HepG2 (cell line): ENCODE measurements around the gene CTDSP2. TPM values are rescaled to one million over a fixed set of nuclear protein-coding genes. Genes with fewer than 3 reads are reported as not detected.
A peak's percentile ranks its signal among the peaks of the same experiment; 100 is the strongest.

Source experiments
- AKAP8 ChIP-seq: sonication (generic); formaldehyde crosslinking; IDR thresholded peaks from 2 replicates; pipeline ENCODE4 v1.5.1; 2020; ENCODE audit warnings: mild to moderate bottlenecking, missing genetic modification reagents
- DDIT3 ChIP-seq: sonication (generic); formaldehyde crosslinking; IDR thresholded peaks from 2 replicates; pipeline ENCODE4 v1.4.0; 2020; ENCODE audit warnings: mild to moderate bottlenecking, missing genetic modification reagents
- FOXK1 ChIP-seq: sonication (generic); formaldehyde crosslinking; IDR thresholded peaks from 2 replicates; pipeline ENCODE4 v1.4.0; 2020; ENCODE audit warnings: low read depth, missing genetic modification reagents, borderline replicate concordance
- HMG20B ChIP-seq: conservative IDR thresholded peaks from 2 replicates; pipeline ENCODE4 v1.6.1; 2016; ENCODE audit warnings: missing genetic modification reagents, missing compliant biosample characterization
- LBX2 ChIP-seq: sonication (generic); formaldehyde crosslinking; IDR thresholded peaks from 2 replicates; pipeline ENCODE4 v1.5.0; 2020; ENCODE audit warnings: missing genetic modification reagents, mild to moderate bottlenecking, borderline replicate concordance
- MLXIP ChIP-seq: sonication (generic); formaldehyde crosslinking; IDR thresholded peaks from 2 replicates; pipeline ENCODE4 v1.9.0; 2021; ENCODE audit warnings: missing genetic modification reagents, borderline replicate concordance
- SNAPC2 ChIP-seq: sonication (generic); formaldehyde crosslinking; IDR thresholded peaks from 2 replicates; pipeline ENCODE4 v1.8.1; 2022; ENCODE audit warnings: mild to moderate bottlenecking, missing genetic modification reagents
- SOX6 ChIP-seq, 2 experiments: fragments of 450-650 bp in 1 of 2; sonication (generic) in 1 of 2; formaldehyde crosslinking in 1 of 2; IDR thresholded peaks; 2 replicates each; pipeline versions ENCODE4 v1.4.0 to v1.6.1; 2017 to 2020; ENCODE audit warnings: antibody characterized with exemption in 1 of 2, mild to moderate bottlenecking in 1 of 2, missing genetic modification reagents in 1 of 2
- STAG1 ChIP-seq: sonication (generic); formaldehyde crosslinking; IDR thresholded peaks from 2 replicates; pipeline ENCODE4 v1.4.0; 2020; ENCODE audit warnings: missing genetic modification reagents
- TMF1 ChIP-seq: sonication (generic); formaldehyde crosslinking; IDR thresholded peaks from 2 replicates; pipeline ENCODE4 v1.8.1; 2022; ENCODE audit warnings: low read depth, missing genetic modification reagents
- YY1 ChIP-seq: IDR thresholded peaks from 2 replicates; pipeline ENCODE4 v1.6.1; 2011; ENCODE audit warnings: low read length, low read depth, moderate library complexity, mild to moderate bottlenecking; ENCODE audit not compliant: insufficient read depth, insufficient replicate concordance
- ZC3H4 ChIP-seq: sonication (generic); formaldehyde crosslinking; IDR thresholded peaks from 2 replicates; pipeline ENCODE4 v1.4.0; 2020; ENCODE audit warnings: missing genetic modification reagents, borderline replicate concordance
- ZNF564 ChIP-seq: sonication (generic); formaldehyde crosslinking; IDR thresholded peaks from 2 replicates; pipeline ENCODE4 v1.8.1; 2023; ENCODE audit warnings: mild to moderate bottlenecking, missing genetic modification reagents
- ZNF878 ChIP-seq: sonication (generic); formaldehyde crosslinking; IDR thresholded peaks from 2 replicates; pipeline ENCODE4 v1.8.1; 2023; ENCODE audit warnings: mild to moderate bottlenecking, missing genetic modification reagents, moderate library complexity
- polyA plus RNA-seq, 8 experiments: library from polyadenylated mRNA; depleted of rRNA in 3 of 8; stranded (reverse) in 7 of 8; unstranded in 1 of 8; fragments of >200 nt; fragmentation: Illumina TruSeq in 4 of 8; extraction: Trizol in 4 of 8; gene quantifications; 2 replicates each; pipeline versions ENCODE4 v1.2.1 to v1.2.3, GENCODE V29; 2011 to 2016; ENCODE audit warnings: low read depth in 4 of 8, missing spikeins in 1 of 8, mixed read lengths in 1 of 8; ENCODE audit not compliant: insufficient read depth in 1 of 8
- total RNA-seq, 5 experiments: library from RNA; depleted of rRNA; stranded (reverse); fragments of >200 nt; fragmentation: Illumina TruSeq; extraction: Trizol; gene quantifications; 2 replicates each; pipeline ENCODE4 v1.2.3, GENCODE V29; 2016; ENCODE audit warnings: low read depth in 1 of 5
- TF ChIP-seq, protein P1 (sequence below): sonication (generic); formaldehyde crosslinking; IDR thresholded peaks from 2 replicates; pipeline ENCODE4 v1.4.0; 2020; ENCODE audit warnings: missing genetic modification reagents, borderline replicate concordance

The CTDSP2 gene
- total and polyA plus RNA-seq, 2 of the 13 experiments (the other 11 are each of a cell fraction or from before 2014, with no cell fraction given), result 38.1 to 82.5 TPM

- TF ChIP-seq ZC3H4, result no peak
- no peak for TF ChIP-seq AKAP8 (CRISPR knock-in tag)
- peak; percentile 82 for TF ChIP-seq FOXK1 (CRISPR knock-in tag)
- no peak for TF ChIP-seq SOX6 (IDR thresholded peaks at IDR 0.05)
- peak; percentile 80 for TF ChIP-seq SOX6 (CRISPR knock-in tag; IDR thresholded peaks at IDR 0.05)
- TF ChIP-seq HMG20B, result peak; percentile 14; the same call in 1 of the 2 replicates
- TF ChIP-seq DDIT3 (CRISPR knock-in tag), result no peak
- TF ChIP-seq, protein P1, sequence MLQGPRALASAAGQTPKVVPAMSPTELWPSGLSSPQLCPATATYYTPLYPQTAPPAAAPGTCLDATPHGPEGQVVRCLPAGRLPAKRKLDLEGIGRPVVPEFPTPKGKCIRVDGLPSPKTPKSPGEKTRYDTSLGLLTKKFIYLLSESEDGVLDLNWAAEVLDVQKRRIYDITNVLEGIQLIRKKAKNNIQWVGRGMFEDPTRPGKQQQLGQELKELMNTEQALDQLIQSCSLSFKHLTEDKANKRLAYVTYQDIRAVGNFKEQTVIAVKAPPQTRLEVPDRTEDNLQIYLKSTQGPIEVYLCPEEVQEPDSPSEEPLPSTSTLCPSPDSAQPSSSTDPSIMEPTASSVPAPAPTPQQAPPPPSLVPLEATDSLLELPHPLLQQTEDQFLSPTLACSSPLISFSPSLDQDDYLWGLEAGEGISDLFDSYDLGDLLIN (CRISPR knock-in tag), result 0 out of 2 replicates have a peak, but pooled peaks have one; percentile 49
- peak; percentile 22 for TF ChIP-seq ZNF564 (CRISPR knock-in tag)
- TF ChIP-seq SNAPC2 (CRISPR knock-in tag), result no peak; the same call in 1 of the 2 replicates
- no peak for TF ChIP-seq ZNF878 (CRISPR knock-in tag)
- TF ChIP-seq TMF1, result no peak; the same call in 1 of the 2 replicates
- TF ChIP-seq LBX2 (CRISPR knock-in tag), result no peak
- TF ChIP-seq STAG1 (CRISPR knock-in tag), result no peak
- TF ChIP-seq MLXIP (CRISPR knock-in tag), result no peak
- peak; percentile 60 for TF ChIP-seq YY1
These were observed 848 bp downstream of the CTDSP2 start (continued) for GRCh38 chr12:57845478-57846284.
